Measurements from ENCODE around the gene ALS2.

- TF ChIP-seq CTCF (IDR thresholded peaks at IDR 0.05; ENCODE audit: insufficient read depth, low read length): no peak
- no peak for TF ChIP-seq POLR2AphosphoS5 (IDR thresholded peaks at IDR 0.05; ENCODE audit: low read depth)
- no peak for TF ChIP-seq GABPA (IDR thresholded peaks at IDR 0.05; ENCODE audit: low read depth)
- TF ChIP-seq REST (IDR thresholded peaks at IDR 0.05; ENCODE audit: insufficient replicate concordance, low read depth): no peak
Measured at GRCh38 chr2:201674794-201675193, 105.9 kb downstream of the ALS2 start.
